Germinal center (tissue), 1 donor: Measurements from ENCODE around the gene RAB40C.

ENCODE experiments used
- DNase-seq: peaks from one replicate; pipeline ENCODE4 v3.0.0; 2012; ENCODE audit warnings: mixed read lengths, low spot score

Gene RAB40C

GRCh38 chr16:559411-560203, 30.3 kb upstream of the RAB40C start:
- DNase-seq: no peak

- DNase-seq: no peak
These were observed 29.6 kb upstream of the RAB40C start, which contains the start of gene PRR35 for GRCh38 chr16:560204-560700. Gene PRR35 (plus strand): TSS chr16:560394. CDS start chr16:563295, 2,901 bp downstream.

DNA sequence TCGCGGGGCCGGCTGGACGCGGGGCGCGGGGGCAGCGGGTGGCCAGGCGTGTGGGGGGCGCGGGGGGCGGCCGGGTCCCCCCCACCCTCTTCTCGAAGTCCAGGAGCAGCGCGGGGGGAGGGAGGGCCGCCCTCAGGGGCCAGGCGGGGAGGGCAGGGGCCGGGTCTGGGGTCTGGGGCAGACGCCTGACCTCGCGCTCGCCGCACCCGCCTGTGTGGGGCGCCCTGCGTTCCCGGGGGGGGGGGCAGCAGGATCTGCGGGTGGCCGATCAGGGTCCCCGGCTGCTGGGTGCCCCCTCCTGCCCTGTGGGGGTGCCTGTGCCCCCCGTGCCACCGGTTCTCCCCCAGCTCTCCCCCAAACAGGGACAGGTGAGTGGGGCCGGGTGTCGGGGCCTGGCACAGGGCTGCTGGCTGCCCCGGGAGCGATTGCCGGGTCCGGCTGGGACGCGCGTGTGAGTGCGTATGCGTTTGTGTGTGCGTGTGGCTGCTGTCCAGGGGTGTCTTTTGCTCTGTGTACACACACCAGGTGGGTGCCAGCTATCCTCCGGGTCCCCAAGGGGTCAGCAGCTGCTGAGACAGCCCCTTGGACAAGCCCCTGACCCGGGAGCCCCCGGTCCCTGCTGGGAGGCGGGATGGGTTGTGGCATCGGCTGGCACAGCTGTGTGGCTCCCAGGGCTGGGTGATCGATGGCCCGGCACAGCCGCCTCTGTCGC, 29.0 kb upstream of the RAB40C start:
- no peak for DNase-seq

GRCh38 chr16:561413-561794, 28.5 kb upstream of the RAB40C start:
- DNase-seq: no peak

DNA sequence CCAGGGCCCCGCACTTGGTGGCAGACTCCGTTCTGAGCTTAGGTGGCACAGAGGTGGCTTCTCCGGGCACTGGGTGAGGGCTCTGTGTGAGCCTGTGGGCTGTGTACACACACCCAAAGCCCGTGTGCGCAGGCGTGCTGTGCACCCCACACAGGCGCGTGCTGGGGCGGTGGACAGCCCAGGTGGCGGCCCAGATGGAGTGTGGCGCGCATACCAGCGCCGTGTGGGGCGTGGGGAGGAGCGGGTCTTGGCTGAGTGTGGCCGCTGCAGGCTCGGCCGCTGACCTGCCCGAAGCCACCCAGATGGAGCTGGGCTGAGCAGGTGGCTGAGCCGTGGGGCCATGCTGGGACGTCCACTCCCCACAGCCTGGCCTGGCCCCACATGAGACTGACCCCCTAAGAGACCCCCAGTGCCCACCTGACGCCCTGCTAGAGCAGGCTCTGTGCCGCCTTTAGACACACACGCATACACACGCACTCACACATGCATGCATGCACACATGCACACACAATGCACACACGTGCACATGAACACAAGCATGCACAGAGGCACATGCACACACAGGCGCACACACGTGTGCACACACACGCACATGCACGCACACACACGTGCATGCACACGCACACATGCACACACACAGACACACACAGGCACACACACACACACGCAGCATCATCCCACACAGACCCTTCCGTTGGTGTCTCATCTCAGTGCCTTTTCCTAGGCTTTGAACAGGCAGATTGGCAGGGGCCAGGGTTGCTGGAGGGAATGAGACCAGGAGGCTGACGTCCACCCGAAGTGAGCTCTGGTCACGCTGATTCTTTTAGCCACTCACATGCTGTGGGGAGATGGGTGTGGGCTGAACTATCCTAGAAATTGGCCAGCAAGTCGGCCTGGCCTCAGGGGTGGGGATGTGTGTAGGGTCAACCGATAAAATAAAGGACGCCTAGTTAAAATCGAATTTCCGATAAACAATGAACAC, 27.6 kb upstream of the RAB40C start:
- no peak for DNase-seq

DNA sequence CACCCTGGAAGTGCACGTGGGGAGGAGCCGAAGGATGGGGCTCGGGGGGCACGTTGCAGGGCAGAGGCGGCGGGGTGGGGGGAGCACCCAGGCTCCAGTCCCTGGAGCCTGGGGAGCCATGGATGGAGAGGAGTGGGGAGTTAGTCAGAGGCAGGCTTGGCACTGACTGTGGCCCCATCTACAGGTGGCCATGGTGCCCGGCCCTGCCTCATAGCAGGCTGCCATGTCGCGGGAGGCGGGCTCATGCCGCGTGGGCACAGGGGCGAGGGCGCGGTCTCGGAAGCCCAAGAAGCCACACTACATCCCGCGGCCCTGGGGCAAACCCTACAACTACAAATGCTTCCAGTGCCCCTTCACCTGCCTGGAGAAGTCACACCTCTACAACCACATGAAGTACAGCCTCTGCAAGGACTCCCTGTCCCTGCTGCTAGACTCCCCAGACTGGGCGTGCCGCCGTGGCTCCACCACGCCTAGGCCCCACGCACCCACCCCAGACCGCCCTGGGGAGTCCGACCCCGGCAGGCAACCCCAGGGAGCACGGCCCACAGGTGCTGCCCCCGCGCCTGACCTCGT, 26.7 kb upstream of the RAB40C start:
- no peak for DNase-seq

DNA sequence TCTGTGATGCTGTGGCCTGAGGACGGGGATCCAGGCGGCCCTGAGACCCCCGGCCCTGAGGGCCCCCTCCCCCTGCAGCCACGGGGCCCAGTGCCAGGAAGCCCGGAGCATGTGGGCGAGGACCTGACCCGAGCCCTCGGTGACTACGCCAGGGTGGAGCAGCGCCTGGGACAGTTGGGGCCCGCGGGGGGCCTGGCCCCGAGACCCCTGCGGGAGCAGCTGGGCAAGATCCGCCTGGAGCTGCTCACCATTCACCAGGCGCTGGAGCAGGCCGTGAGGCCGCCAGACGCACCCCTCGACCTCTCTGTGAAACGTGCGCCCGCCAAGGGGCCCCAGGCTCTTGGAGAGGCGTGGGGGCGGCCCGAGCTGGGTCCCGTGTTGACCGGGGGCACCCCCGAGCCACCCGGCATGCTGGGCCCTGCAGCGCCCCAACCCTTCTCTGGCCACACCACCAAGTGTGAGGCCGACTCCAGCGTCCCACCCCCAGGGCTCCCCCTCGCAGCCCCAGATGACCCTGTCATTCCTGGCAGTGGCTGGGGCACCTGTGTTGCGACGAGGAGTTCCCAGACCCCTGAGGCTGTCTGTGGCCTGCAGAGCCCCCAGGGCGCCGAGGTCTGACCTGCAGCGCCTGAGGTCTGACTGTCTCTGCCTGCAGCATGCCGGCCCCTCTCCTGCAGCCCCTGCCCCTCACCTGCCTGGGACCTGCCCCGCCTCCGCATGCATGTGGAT, 25.0 kb upstream of the RAB40C start:
- DNase-seq: no peak

GRCh38 chr16:565419-566330, 24.2 kb upstream of the RAB40C start:
- DNase-seq: no peak

DNA sequence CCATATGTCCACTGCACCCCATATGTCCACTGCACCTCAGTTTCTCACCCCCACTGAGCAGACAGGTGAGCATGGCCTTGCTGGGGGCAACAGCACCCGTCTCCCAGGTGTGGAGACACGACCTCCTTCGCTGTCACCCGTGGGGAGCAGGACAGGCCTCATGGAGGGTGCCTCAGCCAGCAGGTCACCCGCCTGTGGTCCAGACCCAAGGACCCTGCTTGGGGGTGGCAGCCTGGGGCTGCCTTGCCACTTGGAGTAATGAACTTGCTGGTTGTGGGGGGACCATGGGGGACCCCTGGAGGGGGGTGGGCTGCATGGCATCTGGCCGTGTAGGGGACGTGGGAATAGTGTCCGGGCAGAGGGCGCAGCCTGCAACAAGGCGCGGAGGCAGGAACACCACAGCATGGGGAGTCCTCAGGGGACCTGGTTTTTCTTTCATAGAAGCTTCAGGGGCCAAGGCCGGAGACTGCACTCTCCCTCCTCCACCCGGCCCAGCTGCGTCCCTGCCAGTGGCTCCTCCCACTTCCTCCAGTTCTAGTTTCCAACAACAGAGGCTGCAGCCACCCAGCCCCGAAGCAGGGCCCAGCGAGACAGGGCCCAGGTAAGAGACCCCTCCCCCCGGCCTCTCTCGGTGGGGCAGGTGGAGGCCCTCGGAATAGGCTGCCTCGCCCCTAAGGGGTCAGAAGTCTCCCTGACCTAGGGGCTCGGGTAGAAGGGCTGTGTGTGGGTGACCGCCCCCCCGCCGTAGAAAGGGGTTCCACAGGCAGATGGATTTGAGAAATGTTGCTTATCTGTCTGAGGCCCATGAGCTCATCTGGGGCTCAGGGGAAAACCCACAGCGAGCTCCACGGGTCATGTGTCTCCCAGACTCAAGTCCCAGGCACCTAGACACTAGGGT, 23.1 kb upstream of the RAB40C start, which contains the start of gene NHLRC4:
TSS of gene NHLRC4 (plus strand) at position 531 of the 898 bp plus-strand sequence. CDS start 1,043 bp downstream, outside the sequence.
- DNase-seq: peak; percentile 82

DNA sequence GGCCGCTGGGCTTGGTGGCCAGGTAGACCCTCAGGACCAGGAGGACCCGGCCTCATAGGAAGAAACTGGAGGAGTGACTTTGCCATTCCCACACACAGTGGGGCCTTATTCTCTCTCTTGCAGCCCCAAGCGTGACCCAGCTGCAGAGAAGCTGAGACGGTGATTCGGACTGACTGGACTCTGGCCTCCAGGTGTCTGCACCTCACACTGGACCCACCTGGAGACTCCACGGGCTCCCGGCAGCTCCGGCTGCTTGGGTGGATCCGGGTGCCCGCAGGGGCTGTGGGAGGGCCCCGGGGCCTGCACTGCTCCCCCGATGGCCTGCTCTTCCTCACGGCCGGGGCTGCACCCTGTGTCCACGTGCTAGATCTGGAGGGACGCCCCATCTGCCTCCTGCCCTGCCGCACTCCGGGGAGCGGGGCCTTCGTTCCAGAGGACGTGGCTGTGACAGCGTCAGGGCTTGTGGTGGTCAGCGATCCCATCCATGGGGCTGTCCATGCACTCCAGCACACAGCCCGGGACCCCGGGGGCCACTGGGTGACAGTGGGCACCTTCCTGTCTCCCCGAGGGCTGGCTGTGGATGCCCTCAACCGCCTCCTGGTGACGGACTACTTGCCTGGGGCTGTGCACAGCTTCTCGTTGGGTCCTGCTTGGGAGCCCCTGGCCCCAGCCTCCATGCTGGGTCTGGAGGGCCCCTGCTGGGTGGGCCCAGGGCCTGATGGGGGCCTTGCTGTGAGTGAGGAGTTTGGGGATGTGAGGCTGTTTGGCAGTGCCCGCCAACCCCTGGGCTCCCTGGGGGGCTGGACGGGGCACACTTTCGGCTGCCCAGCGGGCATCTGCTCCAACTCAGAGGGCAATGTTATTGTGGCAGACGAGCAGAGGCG, 22.3 kb upstream of the RAB40C start:
- no peak for DNase-seq

- no peak for DNase-seq
These were observed 21.2 kb upstream of the RAB40C start for GRCh38 chr16:568401-569258.

- peak; percentile 81 for DNase-seq
These were observed 20.2 kb upstream of the RAB40C start, which contains the start of gene PIGQ for GRCh38 chr16:569445-570254. Gene PIGQ (plus strand): TSS chr16:569968. CDS start chr16:574075, 4,107 bp downstream.

DNA sequence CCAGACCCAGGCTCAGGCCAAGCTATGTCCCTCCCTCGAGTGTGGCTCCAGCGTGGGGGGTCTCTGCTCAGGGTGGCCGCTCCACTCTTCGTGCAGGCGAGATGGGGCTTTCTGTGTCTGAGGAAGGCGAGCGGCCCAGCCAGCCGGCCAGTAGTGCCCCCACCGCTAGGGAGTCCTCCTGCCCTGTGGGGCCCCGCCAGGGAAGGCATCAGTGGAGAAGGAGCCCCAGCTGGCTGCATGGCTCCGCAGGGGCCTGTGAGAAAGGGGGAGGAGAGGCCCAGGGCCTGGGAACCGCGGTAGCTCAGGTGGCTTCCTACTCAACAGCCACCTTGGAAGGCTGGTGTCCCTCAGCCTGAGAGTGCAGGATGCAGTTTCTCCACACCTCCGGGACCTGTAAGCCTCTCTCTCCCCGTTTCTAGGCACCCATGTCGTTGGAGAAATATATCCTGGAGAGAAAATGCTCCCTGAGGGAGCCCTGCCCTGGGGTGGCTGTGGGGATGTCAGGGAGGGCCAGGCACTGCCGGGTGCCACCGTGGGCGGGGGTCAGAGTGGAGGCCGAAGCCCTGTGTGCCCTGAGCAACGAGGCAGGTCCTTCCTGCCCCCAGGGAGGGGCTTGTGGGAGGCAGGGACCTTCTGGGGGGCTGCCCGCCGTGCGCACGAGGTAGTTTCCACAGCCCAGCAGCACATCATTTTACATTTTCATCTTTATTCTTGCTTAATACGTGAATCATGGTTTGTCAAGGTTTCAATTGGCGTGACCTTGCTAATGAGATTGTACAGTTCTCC, 16.8 kb upstream of the RAB40C start:
- DNase-seq: no peak

GRCh38 chr16:574021-574760, 15.7 kb upstream of the RAB40C start:
- no peak for DNase-seq
